GM12892 (cell line): ENCODE results near the gene ERICH4.

ENCODE experiments used
- POLR2A ChIP-seq: IDR thresholded peaks from 2 replicates; pipeline ENCODE4 v1.6.1; 2011; ENCODE audit warnings: low read depth, low read length, control low read depth
- POLR2AphosphoS5 ChIP-seq: IDR thresholded peaks from 2 replicates; pipeline ENCODE4 v1.6.1; 2011; ENCODE audit warnings: low read depth, low read length, control low read depth
- TAF1 ChIP-seq: IDR thresholded peaks from 2 replicates; pipeline ENCODE4 v1.6.1; 2011; ENCODE audit warnings: low read depth, mild to moderate bottlenecking, control low read depth, low read length, borderline replicate concordance

- TF ChIP-seq TAF1 (no peak), POLR2A (no peak), POLR2AphosphoS5 (no peak)
Observed at GRCh38 chr19:41428481-41428859, 14.5 kb upstream of the ERICH4 start.
